K562 (cell line): Measurements from ENCODE around the gene DAAM1. TPM values are rescaled to one million over a fixed set of nuclear protein-coding genes. Genes with fewer than 3 reads are reported as not detected.

Experiments used
- ATAC-seq: fragments of 200-7000 bp; cut with Tn5 transposase; 3 replicates; pipeline ENCODE4 v1.9.1; 2020; ENCODE audit warnings: moderate library complexity
- BruUV-seq: library from RNA; stranded (reverse); fragments of 400-500 nt; replicated peaks from 2 replicates; lab custom pipeline; 2021; lab: Mats Ljungman, UMichigan
- CTCF ChIA-PET: fragments of 300-600 bp; formaldehyde crosslinking; extraction: SDS; loops from one replicate; lab custom pipeline; 2021; ENCODE audit warnings: low intra/inter-chr PET ratio; lab: Yijun Ruan, JAX
- POLR2A ChIA-PET: fragments of 300-600, 350-650 bp; sonication (Branson Sonifier 250); formaldehyde crosslinking; extraction: SDS; loops from one replicate; lab custom pipeline; 2021; ENCODE audit warnings: antibody characterized with exemption, inconsistent platforms; lab: Yijun Ruan, JAX
- DNase-seq, 4 experiments: peaks; one replicate each; pipeline versions ENCODE4 v3.0.0 to v3.0.0-alpha.2; 2011 to 2018; ENCODE audit warnings: low spot score in 3 of 4, mixed read lengths in 3 of 4; ENCODE audit errors: extremely low read depth in 1 of 4
- FAIRE-seq: peaks from 2 replicates; lab custom pipeline; 2011; peaks lifted over from hg19 to GRCh38; lab: Jason Lieb, UNC
- H2AFZ ChIP-seq: 2 replicates; pipeline ENCODE4 v1.6.0; 2011; ENCODE audit warnings: low read depth, low read length, control low read depth, inconsistent platforms
- H3K27ac ChIP-seq: fragments of 200-600 bp; 3 replicates; pipeline ENCODE4 v1.8.0; 2011; ENCODE audit warnings: low read depth, mild to moderate bottlenecking, control low read depth, inconsistent platforms, low read length, moderate library complexity, mixed read lengths; ENCODE audit errors: extremely low read depth
- H3K27me3 ChIP-seq, 2 experiments: fragments of 300-600 bp in 1 of 2; 2 replicates in 1 of 2; 3 replicates in 1 of 2; pipeline versions ENCODE4 v1.6.0 to v1.8.0; 2011; ENCODE audit warnings: inconsistent platforms in 2 of 2, low read length in 2 of 2, mild to moderate bottlenecking in 1 of 2, mixed read lengths in 1 of 2, moderate library complexity in 1 of 2; ENCODE audit not compliant: control insufficient read depth in 2 of 2, insufficient read depth in 2 of 2
- H3K36me3 ChIP-seq: fragments of 300-600 bp; 3 replicates; pipeline ENCODE4 v1.8.0; 2011; ENCODE audit warnings: mild to moderate bottlenecking, low read length, inconsistent platforms; ENCODE audit not compliant: control insufficient read depth, insufficient read depth
- H3K4me1 ChIP-seq, 2 experiments: fragments of 200-600 bp in 1 of 2; replicated peaks in 1 of 2; 2 replicates in 1 of 2; 3 replicates in 1 of 2; pipeline versions ENCODE4 v1.5.1 to v1.8.0; 2011; ENCODE audit warnings: inconsistent platforms in 2 of 2, low read length in 2 of 2, mild to moderate bottlenecking in 1 of 2, mixed read lengths in 1 of 2, moderate library complexity in 1 of 2; ENCODE audit not compliant: control insufficient read depth in 2 of 2, insufficient read depth in 2 of 2
- H3K4me2 ChIP-seq: 2 replicates; pipeline ENCODE4 v1.6.1; 2011; ENCODE audit warnings: low read length, control low read depth, inconsistent platforms, mixed read lengths; ENCODE audit not compliant: insufficient read depth
- H3K4me3 ChIP-seq: fragments of 200-600 bp; sonication (generic), shearing (Covaris generic); 2 replicates; pipeline ENCODE4 v1.5.1; 2016; ENCODE audit warnings: control low read depth, inconsistent platforms
- H3K79me2 ChIP-seq: fragments of 200-600 bp; 3 replicates; pipeline ENCODE4 v1.8.0; 2011; ENCODE audit warnings: low read length, inconsistent platforms; ENCODE audit not compliant: control insufficient read depth, insufficient read depth
- H3K9ac ChIP-seq, 2 experiments: 2 replicates each; pipeline versions ENCODE4 v1.6.0 to v1.6.1; 2011; ENCODE audit warnings: low read depth in 2 of 2, low read length in 2 of 2, control low read depth in 1 of 2, inconsistent platforms in 1 of 2, mild to moderate bottlenecking in 1 of 2, mixed read lengths in 1 of 2; ENCODE audit not compliant: insufficient read depth in 1 of 2
- H3K9me1 ChIP-seq: one replicate; pipeline ENCODE4 v1.6.0; 2011; ENCODE audit warnings: inconsistent platforms, mild to moderate bottlenecking, low read length, moderate library complexity; ENCODE audit not compliant: control insufficient read depth, insufficient read depth
- H3K9me3 ChIP-seq: replicated peaks from 2 replicates; pipeline ENCODE4 v1.5.1; 2011; ENCODE audit warnings: low read depth, low read length, inconsistent platforms; ENCODE audit not compliant: control insufficient read depth, insufficient read depth
- H4K20me1 ChIP-seq: replicated peaks from 2 replicates; pipeline ENCODE4 v1.6.1; 2011; ENCODE audit warnings: low read length, inconsistent platforms, mixed read lengths; ENCODE audit not compliant: control insufficient read depth, insufficient read depth
- ARID1B ChIP-seq: fragments of 450-650 bp; IDR thresholded peaks from 2 replicates; pipeline ENCODE4 v1.6.1; 2016; ENCODE audit warnings: antibody characterized with exemption, mild to moderate bottlenecking, inconsistent platforms
- BHLHE40 ChIP-seq: IDR thresholded peaks from 2 replicates; pipeline ENCODE4 v1.6.1; 2011; ENCODE audit warnings: low read length, improper control_type of control experiment
- CBFA2T2 ChIP-seq: fragments of 450-650 bp; conservative IDR thresholded peaks from 2 replicates; pipeline ENCODE4 v1.6.1; 2017; ENCODE audit warnings: mild to moderate bottlenecking
- CBX5 ChIP-seq: IDR thresholded peaks from 2 replicates; pipeline ENCODE4 v1.6.1; 2014; ENCODE audit warnings: low read depth, borderline replicate concordance
- CTBP1 ChIP-seq: fragments of 450-650 bp; IDR thresholded peaks from 2 replicates; pipeline ENCODE4 v1.6.1; 2016; ENCODE audit warnings: borderline replicate concordance
- DPF2 ChIP-seq: fragments of 450-650 bp; IDR thresholded peaks from 2 replicates; pipeline ENCODE4 v1.6.1; 2016
- GABPA ChIP-seq: fragments of 200-800 bp; sonication (Bioruptor generic); conservative IDR thresholded peaks from 2 replicates; pipeline ENCODE4 v1.6.1; 2016; ENCODE audit warnings: low read depth, missing genetic modification characterization, missing compliant biosample characterization
- HES1 ChIP-seq: fragments of 450-650 bp; IDR thresholded peaks from 2 replicates; pipeline ENCODE4 v1.6.1; 2016; ENCODE audit warnings: low read depth, mild to moderate bottlenecking, moderate library complexity
- NR2C2 ChIP-seq, 2 experiments: fragments of 200-800 bp in 1 of 2; sonication (Bioruptor generic) in 1 of 2; sonication (generic) in 1 of 2; formaldehyde crosslinking in 1 of 2; IDR thresholded peaks; 2 replicates each; pipeline versions ENCODE4 v1.6.1 to v1.8.0; 2016 to 2022; ENCODE audit warnings: mild to moderate bottlenecking in 1 of 2, missing compliant biosample characterization in 1 of 2, missing genetic modification characterization in 1 of 2, missing genetic modification reagents in 1 of 2
- NRF1 ChIP-seq, 2 experiments: fragments of 450-650 bp; IDR thresholded peaks in 1 of 2; conservative IDR thresholded peaks in 1 of 2; 2 replicates each; pipeline ENCODE4 v1.6.1; 2014; ENCODE audit warnings: mild to moderate bottlenecking in 2 of 2
- PHTF2 ChIP-seq: fragments of 250-450 bp; sonication (Bioruptor Pico); IDR thresholded peaks from 2 replicates; pipeline ENCODE4 v1.5.0; 2021; ENCODE audit warnings: mild to moderate bottlenecking
- POLR2H ChIP-seq: IDR thresholded peaks from 2 replicates; pipeline ENCODE4 v1.6.1; 2016; ENCODE audit warnings: missing genetic modification characterization, low read depth, mild to moderate bottlenecking, control low read depth, missing compliant biosample characterization, moderate library complexity
- RNF2 ChIP-seq: sonication (generic); IDR thresholded peaks from 2 replicates; pipeline ENCODE4 v1.6.1; 2016
- SIX5 ChIP-seq, 2 experiments: IDR thresholded peaks; 2 replicates each; pipeline ENCODE4 v1.6.1; 2011; ENCODE audit warnings: low read length in 2 of 2, borderline replicate concordance in 1 of 2, low read depth in 1 of 2, mild to moderate bottlenecking in 1 of 2, moderate library complexity in 1 of 2; ENCODE audit not compliant: insufficient read depth in 1 of 2
- SMARCA4 ChIP-seq: fragments of 450-650 bp; IDR thresholded peaks from 2 replicates; pipeline ENCODE4 v1.6.1; 2016
- TCF3 ChIP-seq: sonication (generic); formaldehyde crosslinking; IDR thresholded peaks from 2 replicates; pipeline ENCODE4 v1.4.0; 2020; ENCODE audit warnings: mild to moderate bottlenecking, missing genetic modification reagents
- TEAD4 ChIP-seq, 2 experiments: sonication (generic) in 1 of 2; formaldehyde crosslinking in 1 of 2; IDR thresholded peaks; 2 replicates each; pipeline versions ENCODE4 v1.6.1 to v1.8.0; 2012 to 2022; ENCODE audit warnings: borderline replicate concordance in 1 of 2, inconsistent platforms in 1 of 2, low read length in 1 of 2, mild to moderate bottlenecking in 1 of 2, missing genetic modification reagents in 1 of 2
- TRIM24 ChIP-seq, 2 experiments: fragments of 450-650 bp; IDR thresholded peaks; 2 replicates each; pipeline ENCODE4 v1.6.1; 2016
- ZNF175 ChIP-seq: fragments of 200-800 bp; sonication (Bioruptor generic); IDR thresholded peaks from 2 replicates; pipeline ENCODE4 v1.6.1; 2016; ENCODE audit warnings: low read depth, mild to moderate bottlenecking, missing genetic modification characterization, missing compliant biosample characterization
- ZNF23 ChIP-seq: fragments of 250-450 bp; sonication (Bioruptor Pico); IDR thresholded peaks from 2 replicates; pipeline ENCODE4 v1.4.0; 2020; ENCODE audit warnings: mild to moderate bottlenecking
- ZNF354B ChIP-seq: fragments of 250-450 bp; sonication (Bioruptor Pico); IDR thresholded peaks from 2 replicates; pipeline ENCODE4 v1.4.0; 2020
- ZNF785 ChIP-seq: fragments of 250-450 bp; sonication (Bioruptor Pico); IDR thresholded peaks from 2 replicates; pipeline ENCODE4 v1.4.0; 2020; ENCODE audit warnings: mild to moderate bottlenecking
- WGBS: fragments of 100-300 bp; shearing (Covaris generic); methylation state at CpG from one replicate; pipeline ENCODE4 v1.1.6; 2016; ENCODE audit warnings: low coverage, mixed read lengths; ENCODE audit not compliant: insufficient coverage; ENCODE audit errors: missing lambda C conversion rate; 5-methylcytosine and 5-hydroxymethylcytosine counted together
- in situ Hi-C: fragments of 300-500 bp; cut with MboI; formaldehyde crosslinking; loops from 4 replicates; pipeline ENCODE4 v1.15.0; 2018; ENCODE audit warnings: inconsistent platforms, mixed read lengths
- intact Hi-C: fragments of 100-400 bp; cut with micrococcal nuclease; formaldehyde crosslinking; loops from 2 replicates; pipeline ENCODE4 v1.14.2; 2022
- polyA plus RNA-seq, 8 experiments: library from polyadenylated mRNA; depleted of rRNA in 4 of 8; stranded (reverse) in 5 of 8; unstranded in 3 of 8; fragments of >200 nt; fragmentation: Nextera tagmentation in 2 of 8; fragmentation: Illumina TruSeq in 1 of 8; extraction: Ambion mirVana in 2 of 8; extraction: Trizol in 1 of 8; gene quantifications; 2 replicates each; pipeline versions ENCODE4 v1.2.1 to v1.2.3, GENCODE V29; 2011 to 2014; ENCODE audit warnings: inconsistent platforms in 1 of 8, missing spikeins in 1 of 8
- total RNA-seq, 7 experiments: library from RNA; depleted of rRNA in 6 of 7; stranded (reverse); fragments of >200 nt in 6 of 7; fragmentation: Illumina TruSeq in 2 of 7; extraction: Trizol in 2 of 7; gene quantifications; 2 replicates each; pipeline versions ENCODE4 v1.2.1 to v1.2.3, GENCODE V29; 2011 to 2021; ENCODE audit warnings: low replicate concordance in 1 of 7
- TF ChIP-seq, protein P1 (sequence below): fragments of 450-650 bp; formaldehyde crosslinking; IDR thresholded peaks from 2 replicates; pipeline ENCODE4 v1.4.0; 2022; ENCODE audit warnings: missing genetic modification characterization

DAAM1 gene
- total and polyA plus RNA-seq, 9 of the 15 experiments (the other 6 are each of a cell fraction or from before 2014, with no cell fraction given) = 3.6 to 11.6 (median 6.7) TPM

DNA sequence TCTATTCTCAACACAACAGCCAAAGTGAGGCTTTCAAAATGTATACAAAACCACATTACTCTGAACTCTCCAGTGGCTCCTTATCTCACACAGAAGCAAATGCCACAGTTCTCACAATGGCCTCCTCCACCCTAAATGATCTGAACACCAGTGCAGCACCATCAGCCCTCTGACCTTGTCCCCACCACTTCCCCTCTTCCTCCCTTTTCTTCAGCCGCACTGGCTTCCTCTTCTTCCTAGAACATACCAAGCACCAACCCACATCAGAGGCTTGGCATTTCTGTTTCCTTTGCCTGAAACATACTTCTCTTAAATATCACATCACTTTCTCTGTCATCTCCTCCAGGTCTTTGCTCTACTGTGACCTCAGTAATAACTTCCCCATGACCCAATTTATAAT is 210.4 kb downstream of the DAAM1 start:
- Histone ChIP-seq H3K79me2 (no peaks in the 10 kb centered on the region), H3K27me3 (no peaks in the 10 kb centered on the region), H3K4me2 (peak overlapping the region; percentile 37; the same call in 1 of the 2 replicates), H3K9me3 (no peaks in the 10 kb centered on the region), H3K27ac (no peak overlapping the region), H3K36me3 (no peaks in the 10 kb centered on the region), H2AFZ (peak overlapping the region; percentile 79), H3K4me3 (no peak overlapping the region), H3K9me1 (no peaks in the 10 kb centered on the region), H3K4me1 (peaks cover 4 to 5% of the 10 kb centered on the region in 2 experiments; a peak in 4 of 5 replicates), H3K9ac (no peak overlapping the region), H4K20me1 (no peaks in the 10 kb centered on the region)
- in situ Hi-C loops (no loop called here), intact Hi-C loops (no loop called here)
- FAIRE-seq (peak; percentile 87), ATAC-seq (peak; percentile 81), DNase-seq (peak in 2 of 4 experiments; percentile 57 to 72)
- POLR2A ChIA-PET = no interaction called here
- BruUV-seq = no TSS peak
- CTCF ChIA-PET = no interaction called here
- 0% methylated on average over 1 of the region's 1 CpG for WGBS
- TF ChIP-seq CTBP1 (peak; percentile 25; the same call in 1 of the 2 replicates), TCF3 (CRISPR knock-in tag) (peak; percentile 70), HES1 (peak; percentile 44; the same call in 1 of the 2 replicates), NRF1 (conservative IDR thresholded peaks at IDR 0.05 in 1 of 2, IDR thresholded peaks at IDR 0.05 in 1 of 2) (peak; percentile 33 to 52; a peak in 3 of 4 replicates), TRIM24 (IDR thresholded peaks at IDR 0.05) (0 out of 4 replicates have a peak, but pooled peaks of 1 of the 2 experiments have one; percentile 19), SMARCA4 (peak; percentile 33; the same call in 1 of the 2 replicates), ZNF175 (CRISPR knock-in tag) (no peak), RNF2 (peak; percentile 58; the same call in 1 of the 2 replicates), CBFA2T2 (peak; percentile 29; the same call in 1 of the 2 replicates), POLR2H (no peak), ZNF785 (CRISPR knock-in tag) (no peak), GABPA (tag) (0 out of 2 replicates have a peak, but pooled peaks have one; percentile 22), TEAD4 (IDR thresholded peaks at IDR 0.05; ENCODE audit: low read length) (peak; percentile 62), TEAD4 (CRISPR knock-in tag; IDR thresholded peaks at IDR 0.05; ENCODE audit: borderline replicate concordance) (no peak), NR2C2 (CRISPR knock-in tag; IDR thresholded peaks at IDR 0.05) (no peak), NR2C2 (tag; IDR thresholded peaks at IDR 0.05) (peak; percentile 40; the same call in 1 of the 2 replicates), BHLHE40 (0 out of 2 replicates have a peak, but pooled peaks have one; percentile 21), ARID1B (peak; percentile 69), CBX5 (no peak), PHTF2 (CRISPR knock-in tag) (no peak), DPF2 (0 out of 2 replicates have a peak, but pooled peaks have one; percentile 26), ZNF23 (CRISPR knock-in tag) (no peak), ZNF354B (CRISPR knock-in tag) (no peak), SIX5 (IDR thresholded peaks at IDR 0.05; ENCODE audit: borderline replicate concordance in 1 of 2, insufficient read depth in 1 of 2, low read depth in 1 of 2, low read length in 2 of 2) (no peak)
- TF ChIP-seq, protein P1, sequence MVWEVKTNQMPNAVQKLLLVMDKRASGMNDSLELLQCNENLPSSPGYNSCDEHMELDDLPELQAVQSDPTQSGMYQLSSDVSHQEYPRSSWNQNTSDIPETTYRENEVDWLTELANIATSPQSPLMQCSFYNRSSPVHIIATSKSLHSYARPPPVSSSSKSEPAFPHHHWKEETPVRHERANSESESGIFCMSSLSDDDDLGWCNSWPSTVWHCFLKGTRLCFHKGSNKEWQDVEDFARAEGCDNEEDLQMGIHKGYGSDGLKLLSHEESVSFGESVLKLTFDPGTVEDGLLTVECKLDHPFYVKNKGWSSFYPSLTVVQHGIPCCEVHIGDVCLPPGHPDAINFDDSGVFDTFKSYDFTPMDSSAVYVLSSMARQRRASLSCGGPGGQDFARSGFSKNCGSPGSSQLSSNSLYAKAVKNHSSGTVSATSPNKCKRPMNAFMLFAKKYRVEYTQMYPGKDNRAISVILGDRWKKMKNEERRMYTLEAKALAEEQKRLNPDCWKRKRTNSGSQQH (CRISPR knock-in tag) = no peak
